GM13977 (cell line): ENCODE data around the gene IL18BP.

Experiments used
- DNase-seq: peaks from one replicate; pipeline ENCODE4 v3.0.0; 2012; ENCODE audit warnings: low spot score
- in situ Hi-C: fragments of 300-500 bp; cut with MboI; formaldehyde crosslinking; loops from one replicate; pipeline ENCODE4 v1.12.0; 2022; ENCODE audit warnings: low sequenced_read_pairs, low pct_unique_long_range_greater_than_20kb, mixed read lengths, inconsistent platforms; ENCODE audit not compliant: unreplicated experiment
- TF ChIP-seq, protein P1 (sequence below): IDR thresholded peaks from 2 replicates; pipeline ENCODE4 v1.5.1; 2012; ENCODE audit warnings: mild to moderate bottlenecking, control low read depth; ENCODE audit not compliant: insufficient read depth; ENCODE audit errors: extremely low read depth, missing control alignments

Gene IL18BP

DNA sequence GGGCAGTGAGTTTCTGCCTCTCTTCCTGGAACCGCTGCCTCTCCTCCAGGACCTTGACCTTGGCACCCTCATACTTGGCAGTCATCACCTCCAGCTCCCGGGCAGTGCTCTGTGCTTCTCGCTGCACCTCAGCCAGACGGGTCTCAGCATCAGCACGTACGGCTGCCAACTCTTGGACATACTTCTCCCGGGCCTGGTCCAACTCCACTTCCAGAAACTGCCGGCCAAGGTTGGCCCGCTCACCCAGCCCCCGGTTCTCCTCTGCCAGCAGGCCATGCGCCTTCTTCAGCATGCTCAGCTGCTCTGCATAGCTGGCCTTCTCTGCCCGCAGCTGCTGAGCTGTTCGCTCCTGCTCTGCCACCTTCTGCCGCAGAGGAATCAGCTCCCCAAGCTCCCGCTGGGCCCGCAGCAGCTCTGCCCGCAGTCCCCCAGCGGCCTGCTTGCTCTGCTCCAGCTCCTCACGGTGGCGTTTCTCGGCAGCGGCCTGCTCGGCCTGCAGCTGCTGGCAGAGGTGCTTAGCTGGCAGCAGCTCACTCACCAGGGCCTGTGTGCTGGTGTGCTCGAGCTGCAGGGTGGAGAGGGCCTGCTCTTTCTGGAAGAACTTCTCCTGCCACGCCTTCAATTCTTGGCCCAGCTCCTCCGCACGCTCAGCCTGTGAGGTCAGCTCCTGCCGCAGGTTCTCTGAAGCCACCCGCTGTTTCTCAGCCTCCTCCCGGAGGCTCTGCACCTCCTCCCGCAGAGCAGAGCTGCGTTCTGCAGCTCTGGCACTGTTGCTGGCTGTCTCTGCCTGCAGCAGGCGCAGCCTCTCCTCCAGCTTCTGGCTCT, 14.4 kb downstream of the IL18BP start:
- DNase-seq = peak; percentile 4
- TF ChIP-seq, protein P1, sequence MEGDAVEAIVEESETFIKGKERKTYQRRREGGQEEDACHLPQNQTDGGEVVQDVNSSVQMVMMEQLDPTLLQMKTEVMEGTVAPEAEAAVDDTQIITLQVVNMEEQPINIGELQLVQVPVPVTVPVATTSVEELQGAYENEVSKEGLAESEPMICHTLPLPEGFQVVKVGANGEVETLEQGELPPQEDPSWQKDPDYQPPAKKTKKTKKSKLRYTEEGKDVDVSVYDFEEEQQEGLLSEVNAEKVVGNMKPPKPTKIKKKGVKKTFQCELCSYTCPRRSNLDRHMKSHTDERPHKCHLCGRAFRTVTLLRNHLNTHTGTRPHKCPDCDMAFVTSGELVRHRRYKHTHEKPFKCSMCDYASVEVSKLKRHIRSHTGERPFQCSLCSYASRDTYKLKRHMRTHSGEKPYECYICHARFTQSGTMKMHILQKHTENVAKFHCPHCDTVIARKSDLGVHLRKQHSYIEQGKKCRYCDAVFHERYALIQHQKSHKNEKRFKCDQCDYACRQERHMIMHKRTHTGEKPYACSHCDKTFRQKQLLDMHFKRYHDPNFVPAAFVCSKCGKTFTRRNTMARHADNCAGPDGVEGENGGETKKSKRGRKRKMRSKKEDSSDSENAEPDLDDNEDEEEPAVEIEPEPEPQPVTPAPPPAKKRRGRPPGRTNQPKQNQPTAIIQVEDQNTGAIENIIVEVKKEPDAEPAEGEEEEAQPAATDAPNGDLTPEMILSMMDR = no peak
- in situ Hi-C loops = no loop called here

DNA sequence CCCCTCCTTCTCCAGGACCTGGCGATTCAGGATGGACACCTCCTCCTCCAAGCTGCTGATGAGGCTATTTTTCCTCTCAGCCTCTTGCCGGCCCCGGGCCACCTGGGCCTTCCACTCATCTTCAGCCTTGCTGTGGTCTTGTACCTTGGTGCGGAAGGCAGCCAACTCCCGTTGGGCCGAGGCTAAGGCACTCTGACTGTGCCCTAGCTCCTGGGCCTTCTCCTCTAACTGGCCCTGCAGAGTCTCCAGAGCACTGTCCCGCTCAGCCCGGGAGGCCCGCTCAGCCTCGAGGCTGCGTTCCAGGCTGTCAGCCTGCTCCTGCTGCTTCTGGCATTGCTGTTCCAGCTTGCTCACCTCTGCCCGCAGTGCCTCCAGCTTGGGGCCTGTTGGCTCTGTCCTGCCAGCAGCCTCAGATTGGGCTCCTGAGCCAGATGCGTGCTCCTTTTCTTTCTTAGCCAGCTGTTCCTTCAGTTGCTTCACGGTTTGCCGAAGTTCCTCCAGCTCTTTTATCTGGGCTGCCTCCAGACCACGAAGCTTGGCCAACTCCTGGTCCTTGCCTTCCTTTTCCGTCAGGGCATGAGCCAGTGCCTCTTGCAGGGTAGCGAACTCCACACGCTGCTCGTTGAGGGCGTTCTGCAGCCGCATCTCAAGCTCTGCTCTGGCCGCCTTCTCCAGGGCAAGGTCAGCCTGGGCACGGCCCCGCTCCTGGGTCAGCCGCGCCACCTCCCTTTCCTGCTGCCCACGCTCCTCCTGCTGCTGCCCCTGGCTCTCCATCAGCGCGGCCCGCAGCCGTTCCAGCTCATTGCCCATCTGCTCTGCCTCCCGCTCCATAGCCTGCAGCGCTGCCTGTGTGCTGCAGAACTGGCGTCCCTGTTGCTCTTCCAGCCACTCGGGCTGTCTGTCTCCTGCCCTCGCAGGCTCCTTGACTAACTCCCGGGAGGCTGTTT, 15.3 kb downstream of the IL18BP start:
- TF ChIP-seq, protein P1 = no peak
- no peak for DNase-seq
- in situ Hi-C loops = no loop called here

DNA sequence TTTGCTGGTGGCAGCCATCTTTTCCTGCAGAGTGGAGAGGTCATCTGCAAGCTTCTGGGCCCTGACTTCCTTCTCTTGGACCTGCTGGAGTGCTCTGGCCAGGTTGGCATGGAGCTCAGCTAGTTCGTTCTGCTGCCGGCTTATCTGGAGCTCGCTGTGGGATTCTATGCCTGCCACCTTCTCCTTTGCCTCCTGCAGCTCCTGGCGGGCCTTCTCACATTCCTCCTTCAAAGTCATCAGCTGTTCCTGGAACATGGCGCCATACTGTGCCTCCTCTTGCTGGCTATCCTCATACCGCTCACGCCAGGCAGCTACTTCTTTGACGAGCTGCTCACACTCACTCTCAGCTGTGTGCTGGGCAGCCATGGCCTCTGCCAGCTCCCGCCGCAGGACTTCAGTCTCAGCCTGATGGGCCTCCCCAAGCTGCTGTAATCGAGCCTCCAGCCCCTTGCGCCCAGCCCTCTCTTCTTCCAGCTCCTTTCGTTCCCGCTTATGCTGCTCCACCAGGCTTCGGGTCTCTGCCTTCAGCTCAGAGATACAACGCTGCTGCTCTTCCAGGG, 16.1 kb downstream of the IL18BP start:
- in situ Hi-C loops = no loop called here
- TF ChIP-seq, protein P1 = no peak
- DNase-seq = no peak

DNA sequence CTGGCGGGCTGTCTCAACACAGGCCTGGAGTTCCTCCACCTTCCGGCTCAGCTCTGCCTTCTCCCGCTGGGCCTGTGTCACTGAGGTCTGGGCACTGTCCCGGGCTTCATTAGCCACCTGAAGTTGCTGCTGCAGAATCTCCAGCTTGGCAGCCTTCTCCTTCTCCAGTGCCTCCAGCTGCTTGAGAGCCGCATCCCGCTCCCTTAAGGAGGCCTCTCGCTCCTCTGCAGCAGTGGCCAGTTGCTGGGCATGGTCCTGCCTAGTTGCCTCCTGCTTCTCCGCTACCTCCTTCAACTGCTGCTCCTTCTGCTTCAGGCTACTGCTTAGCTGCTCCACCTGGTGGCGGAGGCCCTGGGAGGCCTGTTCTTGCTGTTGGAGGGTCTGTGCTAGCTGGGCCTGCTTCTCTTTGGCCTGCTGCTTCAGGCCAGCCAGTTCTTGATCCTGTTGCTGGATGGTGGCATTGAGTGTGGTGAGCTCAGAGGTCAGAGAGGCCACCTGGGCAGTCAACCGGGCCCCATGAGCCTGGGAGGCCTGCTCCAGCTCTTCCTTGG, 16.9 kb downstream of the IL18BP start:
- no peak for DNase-seq
- in situ Hi-C loops = no loop called here
- TF ChIP-seq, protein P1 = peak; percentile 53

DNA sequence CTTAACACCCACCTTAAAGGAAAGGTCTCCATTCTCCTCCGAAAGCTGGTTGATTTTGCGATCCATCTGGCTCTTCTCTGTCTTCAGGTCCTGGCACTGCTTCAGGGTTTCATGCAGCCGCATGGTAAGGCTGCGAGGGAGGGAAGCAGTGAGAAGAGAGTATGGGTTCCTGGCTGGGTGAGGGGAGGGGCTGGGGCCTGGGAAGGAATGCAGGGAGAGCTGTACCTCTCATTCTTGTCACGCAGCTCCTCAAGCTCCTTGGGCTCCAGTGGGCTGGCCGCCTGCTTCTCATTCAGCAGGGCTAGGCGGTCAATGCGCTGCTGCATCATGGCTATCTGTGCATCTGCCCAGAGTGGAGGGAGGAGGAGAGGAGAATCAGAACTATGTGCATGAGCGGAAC, 19.5 kb downstream of the IL18BP start:
- no peak for DNase-seq
- TF ChIP-seq, protein P1 = no peak

DNA sequence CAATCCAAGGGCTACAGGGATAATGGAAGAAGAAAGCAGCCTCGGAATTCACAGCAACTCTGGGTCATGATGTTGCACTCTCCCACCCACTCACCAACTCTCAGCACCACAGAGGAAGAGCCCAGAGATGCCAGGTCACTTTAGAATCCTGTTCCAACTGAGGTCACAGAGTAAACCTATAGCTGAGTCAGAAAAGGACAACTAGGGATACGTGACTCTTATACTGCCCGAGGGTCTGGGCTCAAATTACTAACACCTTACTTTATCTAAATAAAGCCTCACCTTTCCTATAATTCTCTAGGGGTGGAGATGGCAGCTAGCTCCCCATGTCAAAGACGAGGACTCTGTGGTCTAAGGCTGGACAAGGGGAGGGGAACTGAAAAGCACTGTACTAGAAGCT, 24.6 kb downstream of the IL18BP start:
- DNase-seq = no peak
- TF ChIP-seq, protein P1 = no peak
- in situ Hi-C loops = no loop called here

More for the DNA sequence above, 19.5 kb downstream of the IL18BP start:
- in situ Hi-C loops = no loop called here
